Measurements from ENCODE around the gene ARL4A.

- TF ChIP-seq EZH2phosphoT487 (IDR thresholded peaks at IDR 0.05; ENCODE audit: borderline replicate concordance) (no peak), CTCF (conservative IDR thresholded peaks at IDR 0.05; ENCODE audit: low read length) (peak; percentile 48)
Observed at GRCh38 chr7:12674861-12675260, 12.6 kb upstream of the ARL4A start.

All from Loucy (cell line).